T-helper 1 cell (primary cell): ENCODE data around the gene SORD.
A peak's percentile ranks its signal among the peaks of the same experiment; 100 is the strongest.

ENCODE experiments used
- DNase-seq, 5 donors: peaks; one replicate each; pipeline ENCODE4 v3.0.0-alpha.2; 2012 to 2020

The SORD gene

GRCh38 chr15:45118131-45118588, 95.2 kb downstream of the SORD start:
- peak; percentile 56 to 80 (median 69) for DNase-seq

GRCh38 chr15:45118996-45119395, 96.0 kb downstream of the SORD start:
- DNase-seq, result no peak

GRCh38 chr15:45120081-45120972, 97.3 kb downstream of the SORD start:
- no peak for DNase-seq

- DNase-seq, result no peak
These were observed 98.0 kb downstream of the SORD start for GRCh38 chr15:45121020-45121419.

- no peak for DNase-seq
These were observed 98.9 kb downstream of the SORD start for GRCh38 chr15:45121706-45122417.

- DNase-seq, result no peak
These were observed 99.7 kb downstream of the SORD start for GRCh38 chr15:45122719-45123118.

GRCh38 chr15:45123397-45123796, 100.4 kb downstream of the SORD start:
- DNase-seq, result no peak

GRCh38 chr15:45126535-45127158, 103.7 kb downstream of the SORD start:
- DNase-seq, result peak in 1 of 5 donors; percentile 42
